ENCODE measurements around the gene OR2M5. TPM values are rescaled to one million over a fixed set of nuclear protein-coding genes. Genes with fewer than 3 reads are reported as not detected.

OR2M5 gene
- total and polyA plus RNA-seq, 2 of the 8 experiments (the other 6 are each of a cell fraction or from before 2014, with no cell fraction given): not detected

GRCh38 chr1:248111157-248111556 lies 33.8 kb upstream of the OR2M5 start:
- no peak overlapping the region for H3K4me3 ChIP-seq (ENCODE audit: extremely low read depth in 1 of 4, insufficient read depth in 2 of 4, low read depth in 3 of 4, low read length in 4 of 4)
- no peak overlapping the region for H3K4ac ChIP-seq (replicated peaks; ENCODE audit: insufficient read length, low read depth, low read length)
- H3K23ac ChIP-seq (ENCODE audit: insufficient read length): no peak overlapping the region
- FAIRE-seq (no peak), DNase-seq (ENCODE audit: low read depth in 1 of 2, low spot score in 2 of 2) (no peak)
- H3K27me3 ChIP-seq (replicated peaks in 1 of 4; ENCODE audit: control insufficient read depth in 3 of 4, extremely low read depth in 1 of 4, insufficient read depth in 3 of 4, low read length in 3 of 4): no peaks in the 10 kb centered on the region
- no peak overlapping the region for H3K56ac ChIP-seq (replicated peaks; ENCODE audit: insufficient read length, low read depth, low read length)
- no peak overlapping the region for H4K5ac ChIP-seq (ENCODE audit: insufficient read length, low read depth, low read length)
- ChIA-PET POLR2A (ENCODE audit: partially characterized antibody) (no interaction called here), CTCF (ENCODE audit: partially characterized antibody) (no interaction called here)
- H2AFZ ChIP-seq (ENCODE audit: low read length): no peak overlapping the region
- H4K20me1 ChIP-seq (replicated peaks in 1 of 2; ENCODE audit: control insufficient read depth in 1 of 2, insufficient read depth in 2 of 2, low read length in 2 of 2): no peaks in the 10 kb centered on the region
- WGBS, 2 experiments (ENCODE audit: extremely low coverage in 1 of 2, insufficient coverage in 1 of 2, insufficient read length in 1 of 2, insufficient replicate concordance in 2 of 2, low coverage in 1 of 2, low lambda C conversion rate in 2 of 2, missing lambda C conversion rate in 1 of 2): 73% methylated on average over 5 of the region's 5 CpGs; no CpG with 5 or more reads in 1 of the 2 experiments
- H2AK5ac ChIP-seq (ENCODE audit: low read depth, low read length): no peak overlapping the region
- no peak overlapping the region for H4K8ac ChIP-seq (ENCODE audit: extremely low read depth, insufficient read depth, low read length)
- H3K9me3 ChIP-seq (ENCODE audit: insufficient read depth in 2 of 2, low read depth in 1 of 2, low read length in 1 of 2): peaks cover 62 to 64% of the 10 kb centered on the region in 2 experiments
- H3K23me2 ChIP-seq (ENCODE audit: low read depth, low read length): no peaks in the 10 kb centered on the region; the same call in 1 of the 2 replicates
- H2BK12ac ChIP-seq (ENCODE audit: low read depth, low read length): no peak overlapping the region
- no peak overlapping the region for H2BK120ac ChIP-seq (replicated peaks; ENCODE audit: low read depth, low read length)
- H4K91ac ChIP-seq (replicated peaks; ENCODE audit: insufficient read length, low read length): no peak overlapping the region
- H3K14ac ChIP-seq (ENCODE audit: insufficient read length): no peak overlapping the region
- no peak overlapping the region for H3K27ac ChIP-seq (ENCODE audit: low read depth, low read length)
- no peak overlapping the region for H3K18ac ChIP-seq (ENCODE audit: extremely low read depth, low read length)
- no peaks in the 10 kb centered on the region for H3K79me2 ChIP-seq (ENCODE audit: control insufficient read depth in 1 of 2, insufficient read depth in 2 of 2, low read length in 2 of 2)
- no peaks in the 10 kb centered on the region for H3K36me3 ChIP-seq (ENCODE audit: control insufficient read depth in 2 of 4, insufficient read depth in 4 of 4, low read length in 3 of 4)
- H2BK15ac ChIP-seq (ENCODE audit: low read length): no peak overlapping the region
- H3K4me1 ChIP-seq (replicated peaks in 1 of 4; ENCODE audit: control insufficient read depth in 3 of 4, insufficient read depth in 4 of 4, low read length in 3 of 4): no peaks in the 10 kb centered on the region
- no peak overlapping the region for H2BK5ac ChIP-seq (ENCODE audit: low read depth, low read length)
- H3K4me2 ChIP-seq (ENCODE audit: insufficient read depth in 1 of 2, low read depth in 2 of 2, low read length in 2 of 2): no peak overlapping the region
- H2BK20ac ChIP-seq (ENCODE audit: low read length): no peak overlapping the region
- TF ChIP-seq EGR1 (IDR thresholded peaks at IDR 0.05; ENCODE audit: borderline replicate concordance, low read depth, low read length) (no peak), NANOG (IDR thresholded peaks at IDR 0.05; ENCODE audit: insufficient read depth, low read depth, low read length, poor library complexity, severe bottlenecking) (no peak), PHF8 (conservative IDR thresholded peaks at IDR 0.05; ENCODE audit: low read depth, low read length) (no peak), RAD21 (IDR thresholded peaks at IDR 0.05 in 1 of 2, conservative IDR thresholded peaks at IDR 0.05 in 1 of 2; ENCODE audit: low read depth in 2 of 2, low read length in 2 of 2) (no peak), SRF (IDR thresholded peaks at IDR 0.05; ENCODE audit: low read depth, low read length) (no peak), TBP (IDR thresholded peaks at IDR 0.05; ENCODE audit: low read depth, low read length) (no peak), SP1 (IDR thresholded peaks at IDR 0.05; ENCODE audit: low read depth, low read length) (no peak), JUN (IDR thresholded peaks at IDR 0.05; ENCODE audit: low read depth, low read length) (no peak), NRF1 (IDR thresholded peaks at IDR 0.05; ENCODE audit: low read depth, low read length) (no peak), SIX5 (IDR thresholded peaks at IDR 0.05; ENCODE audit: low read depth, low read length) (no peak)
- H3K9ac ChIP-seq (replicated peaks in 1 of 4; ENCODE audit: extremely low read depth in 1 of 4, low read depth in 3 of 4, low read length in 3 of 4): no peak overlapping the region
- H3K79me1 ChIP-seq (ENCODE audit: low read depth, low read length): no peaks in the 10 kb centered on the region
